ENCODE measurements around the gene TMEM231.

DNA sequence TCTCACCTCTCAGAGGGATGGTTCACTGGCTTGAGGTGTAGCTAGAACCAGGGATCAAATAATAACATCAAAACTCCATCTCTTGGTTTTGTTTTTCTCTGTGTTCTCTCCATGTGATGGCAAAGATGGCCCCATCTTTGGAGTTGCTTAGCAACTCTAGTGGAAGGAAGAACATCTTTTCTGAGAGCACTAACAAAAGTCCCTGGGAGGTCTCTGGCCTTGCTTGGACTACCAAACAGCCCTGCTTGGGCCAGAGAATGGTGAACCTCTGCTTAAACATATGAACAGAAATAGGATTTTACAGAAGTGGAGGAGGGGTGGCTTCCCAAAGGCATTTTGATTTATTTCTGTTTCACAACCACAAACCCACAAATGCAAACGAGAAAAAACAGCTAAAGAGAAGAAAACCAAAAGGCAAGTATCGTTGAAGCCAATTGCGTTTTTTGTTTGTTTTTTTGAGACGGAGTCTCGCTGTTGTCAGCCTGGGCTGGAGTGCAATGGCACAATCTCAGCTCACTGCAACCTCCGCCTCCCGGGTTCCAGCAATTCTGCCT, 23.3 kb upstream of the TMEM231 start:
- no peak for TF ChIP-seq POLR2A (IDR thresholded peaks at IDR 0.05)
- no peak for TF ChIP-seq CTCF (IDR thresholded peaks at IDR 0.05)
